HL-60 (cell line): Measurements from ENCODE around the gene EYS.
"Not testable (repeated sequence)": the region's sequence is repeated elsewhere in the genome, so short reads cannot be mapped to it uniquely, and the experiment has no call there.

Source experiments
- DNase-seq, 2 experiments: peaks; one replicate each; pipeline ENCODE4 v3.0.0-alpha.2; 2010 to 2020; ENCODE audit warnings: low read depth in 1 of 2, low spot score in 1 of 2
- H3K27ac ChIP-seq: fragments of 250-450 bp; sonication (Bioruptor Pico); replicated peaks from 2 replicates; pipeline ENCODE4 v1.5.1; 2020; ENCODE audit warnings: mild to moderate bottlenecking, moderate library complexity
- H3K27me3 ChIP-seq: fragments of 250-450 bp; sonication (Bioruptor Pico); 2 replicates; pipeline ENCODE4 v1.5.1; 2021; ENCODE audit warnings: mild to moderate bottlenecking, moderate library complexity; ENCODE audit not compliant: insufficient read depth, poor library complexity, severe bottlenecking
- H3K4me3 ChIP-seq: replicated peaks from 2 replicates; pipeline ENCODE4 v1.5.1; 2011; ENCODE audit warnings: mild to moderate bottlenecking, control low read depth, low read length; ENCODE audit not compliant: insufficient read depth
- GABPA ChIP-seq: IDR thresholded peaks from 2 replicates; pipeline ENCODE4 v1.6.1; 2012; ENCODE audit warnings: low read depth
- POLR2AphosphoS5 ChIP-seq: IDR thresholded peaks from 2 replicates; pipeline ENCODE4 v1.6.1; 2012; ENCODE audit warnings: low read depth
- SPI1 ChIP-seq: IDR thresholded peaks from 2 replicates; pipeline ENCODE4 v1.6.1; 2012; ENCODE audit warnings: low read depth, mild to moderate bottlenecking, borderline replicate concordance
- TF ChIP-seq, protein P1 (sequence below): IDR thresholded peaks from one replicate; pipeline ENCODE4 v1.5.1; 2011; ENCODE audit warnings: low read length, control low read depth, inconsistent platforms; ENCODE audit not compliant: insufficient read depth
- TF ChIP-seq, protein P2 (sequence below): IDR thresholded peaks from 2 replicates; pipeline ENCODE4 v1.6.1; 2012; ENCODE audit warnings: low read depth; ENCODE audit not compliant: insufficient replicate concordance

EYS gene

DNA sequence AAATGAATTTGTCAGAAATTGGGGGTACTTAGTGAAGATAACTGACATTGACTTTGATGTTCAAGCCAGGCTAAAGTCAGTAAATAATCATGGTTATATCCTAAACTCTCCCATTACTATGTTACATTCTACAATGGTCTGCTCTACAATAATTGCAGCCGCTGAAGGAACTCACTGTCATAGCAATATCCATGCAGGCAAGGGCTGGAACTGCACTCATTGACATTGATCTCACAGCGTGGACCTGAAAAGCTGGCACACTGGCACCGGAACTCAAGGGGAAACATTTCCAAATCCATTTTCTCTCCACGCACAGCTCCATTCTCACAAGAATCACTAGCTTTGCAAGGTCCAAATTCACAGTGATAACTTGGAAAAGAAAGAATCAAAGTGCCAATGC is 702.7 kb downstream of the EYS start:
- Histone ChIP-seq H3K27ac (no peak overlapping the region), H3K4me3 (no peak overlapping the region), H3K27me3 (no peaks in the 10 kb centered on the region)
- DNase-seq = no peak
- TF ChIP-seq SPI1 = no peak
- no peak for TF ChIP-seq GABPA
- TF ChIP-seq, protein P1, sequence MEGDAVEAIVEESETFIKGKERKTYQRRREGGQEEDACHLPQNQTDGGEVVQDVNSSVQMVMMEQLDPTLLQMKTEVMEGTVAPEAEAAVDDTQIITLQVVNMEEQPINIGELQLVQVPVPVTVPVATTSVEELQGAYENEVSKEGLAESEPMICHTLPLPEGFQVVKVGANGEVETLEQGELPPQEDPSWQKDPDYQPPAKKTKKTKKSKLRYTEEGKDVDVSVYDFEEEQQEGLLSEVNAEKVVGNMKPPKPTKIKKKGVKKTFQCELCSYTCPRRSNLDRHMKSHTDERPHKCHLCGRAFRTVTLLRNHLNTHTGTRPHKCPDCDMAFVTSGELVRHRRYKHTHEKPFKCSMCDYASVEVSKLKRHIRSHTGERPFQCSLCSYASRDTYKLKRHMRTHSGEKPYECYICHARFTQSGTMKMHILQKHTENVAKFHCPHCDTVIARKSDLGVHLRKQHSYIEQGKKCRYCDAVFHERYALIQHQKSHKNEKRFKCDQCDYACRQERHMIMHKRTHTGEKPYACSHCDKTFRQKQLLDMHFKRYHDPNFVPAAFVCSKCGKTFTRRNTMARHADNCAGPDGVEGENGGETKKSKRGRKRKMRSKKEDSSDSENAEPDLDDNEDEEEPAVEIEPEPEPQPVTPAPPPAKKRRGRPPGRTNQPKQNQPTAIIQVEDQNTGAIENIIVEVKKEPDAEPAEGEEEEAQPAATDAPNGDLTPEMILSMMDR = no peak
- TF ChIP-seq, protein P2, sequence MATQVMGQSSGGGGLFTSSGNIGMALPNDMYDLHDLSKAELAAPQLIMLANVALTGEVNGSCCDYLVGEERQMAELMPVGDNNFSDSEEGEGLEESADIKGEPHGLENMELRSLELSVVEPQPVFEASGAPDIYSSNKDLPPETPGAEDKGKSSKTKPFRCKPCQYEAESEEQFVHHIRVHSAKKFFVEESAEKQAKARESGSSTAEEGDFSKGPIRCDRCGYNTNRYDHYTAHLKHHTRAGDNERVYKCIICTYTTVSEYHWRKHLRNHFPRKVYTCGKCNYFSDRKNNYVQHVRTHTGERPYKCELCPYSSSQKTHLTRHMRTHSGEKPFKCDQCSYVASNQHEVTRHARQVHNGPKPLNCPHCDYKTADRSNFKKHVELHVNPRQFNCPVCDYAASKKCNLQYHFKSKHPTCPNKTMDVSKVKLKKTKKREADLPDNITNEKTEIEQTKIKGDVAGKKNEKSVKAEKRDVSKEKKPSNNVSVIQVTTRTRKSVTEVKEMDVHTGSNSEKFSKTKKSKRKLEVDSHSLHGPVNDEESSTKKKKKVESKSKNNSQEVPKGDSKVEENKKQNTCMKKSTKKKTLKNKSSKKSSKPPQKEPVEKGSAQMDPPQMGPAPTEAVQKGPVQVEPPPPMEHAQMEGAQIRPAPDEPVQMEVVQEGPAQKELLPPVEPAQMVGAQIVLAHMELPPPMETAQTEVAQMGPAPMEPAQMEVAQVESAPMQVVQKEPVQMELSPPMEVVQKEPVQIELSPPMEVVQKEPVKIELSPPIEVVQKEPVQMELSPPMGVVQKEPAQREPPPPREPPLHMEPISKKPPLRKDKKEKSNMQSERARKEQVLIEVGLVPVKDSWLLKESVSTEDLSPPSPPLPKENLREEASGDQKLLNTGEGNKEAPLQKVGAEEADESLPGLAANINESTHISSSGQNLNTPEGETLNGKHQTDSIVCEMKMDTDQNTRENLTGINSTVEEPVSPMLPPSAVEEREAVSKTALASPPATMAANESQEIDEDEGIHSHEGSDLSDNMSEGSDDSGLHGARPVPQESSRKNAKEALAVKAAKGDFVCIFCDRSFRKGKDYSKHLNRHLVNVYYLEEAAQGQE = no peak
- TF ChIP-seq POLR2AphosphoS5 = no peak

DNA sequence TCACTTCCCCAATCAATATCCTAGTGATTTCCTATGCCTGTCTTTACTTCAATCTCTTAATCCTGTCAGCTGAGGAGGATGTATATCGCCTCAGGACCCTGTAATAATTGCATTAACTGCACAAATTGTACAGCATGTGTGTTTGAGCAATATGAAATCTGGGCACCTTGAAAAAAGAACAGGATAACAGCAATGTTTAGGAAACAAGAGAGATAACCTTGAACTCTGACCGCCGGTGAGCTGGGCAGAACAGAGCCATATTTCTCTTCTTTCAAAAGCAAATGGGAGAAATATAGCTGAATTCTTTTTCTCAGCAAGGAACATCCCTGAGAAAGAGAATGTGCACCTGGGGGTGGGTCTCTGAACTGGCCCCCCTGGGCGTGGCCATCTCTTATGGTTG is 704.1 kb downstream of the EYS start:
- H3K27me3 ChIP-seq, DNase-seq, H3K4me3 ChIP-seq, H3K27ac ChIP-seq: not testable (repeated sequence)

DNA sequence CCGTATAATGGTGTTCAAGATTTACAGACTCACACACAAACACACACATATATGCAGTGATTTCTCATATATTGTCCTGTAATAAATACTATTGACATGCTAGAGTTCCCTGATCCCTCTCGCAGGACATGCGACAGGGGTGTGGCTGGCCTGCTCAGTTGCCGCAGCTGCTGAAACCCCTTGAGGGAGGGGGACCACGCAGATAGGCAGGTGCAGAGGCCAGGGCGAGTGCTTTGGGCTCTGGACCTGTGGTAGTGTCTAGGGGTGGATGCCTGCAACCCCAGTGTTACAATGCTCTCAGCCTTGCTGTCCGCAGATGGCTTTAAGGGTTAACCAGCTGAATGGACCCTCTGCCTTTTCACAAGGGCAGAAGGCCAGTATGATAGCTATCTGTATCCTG is 706.2 kb downstream of the EYS start:
- H3K4me3 ChIP-seq = no peak overlapping the region
- DNase-seq = no peak
- no peak for TF ChIP-seq GABPA
- no peak for TF ChIP-seq POLR2AphosphoS5
- no peak for TF ChIP-seq SPI1
- TF ChIP-seq, protein P1 = no peak
- TF ChIP-seq, protein P2 = no peak

DNA sequence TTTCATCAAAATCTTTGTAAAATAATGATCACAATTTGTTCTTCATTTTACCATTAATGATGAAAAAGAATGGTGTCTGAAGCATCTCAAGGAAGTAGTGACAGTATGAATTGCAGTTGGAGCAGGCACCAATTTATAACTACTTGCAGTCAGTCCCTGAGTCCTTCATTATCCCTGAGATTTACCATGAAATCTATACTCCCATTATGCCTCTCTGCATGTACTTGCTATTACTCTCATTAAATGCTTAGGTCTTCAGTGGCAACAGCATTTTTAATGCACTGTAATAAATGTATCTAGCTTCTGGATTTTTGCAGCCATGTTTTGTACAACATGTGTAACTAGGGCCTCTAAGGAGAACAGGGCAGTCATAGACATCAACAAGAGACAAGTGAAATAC is 708.8 kb downstream of the EYS start:
- H3K27me3 ChIP-seq = no peaks in the 10 kb centered on the region
- H3K4me3 ChIP-seq = no peak overlapping the region
- H3K27ac ChIP-seq = no peak overlapping the region
- TF ChIP-seq, protein P2 = no peak
- TF ChIP-seq POLR2AphosphoS5 (no peak), GABPA (no peak), SPI1 (no peak)
- TF ChIP-seq, protein P1 = no peak
- DNase-seq = no peak

More for the DNA sequence above, 706.2 kb downstream of the EYS start:
- no peaks in the 10 kb centered on the region for H3K27me3 ChIP-seq
- no peak overlapping the region for H3K27ac ChIP-seq
